ENCODE data around the gene HOXB3. TPM values are rescaled to one million over a fixed set of nuclear protein-coding genes. Genes with fewer than 3 reads are reported as not detected.

Gene HOXB3
- total and polyA plus RNA-seq, 12 donors: 2.3 to 28.8 (median 8.8) TPM

GRCh38 chr17:48506246-48506645, 83.8 kb downstream of the HOXB3 start:
- no peak for TF ChIP-seq CTCF (IDR thresholded peaks at IDR 0.05)
- no peak for TF ChIP-seq POLR2A (IDR thresholded peaks at IDR 0.05)
- peaks cover 0 to 11% of the 10 kb centered on the region in 2 donors for H3K4me1 ChIP-seq (replicated peaks in 1 of 2)
- DNase-seq: no peak
- H3K36me3 ChIP-seq (replicated peaks in 1 of 2): no peaks in the 10 kb centered on the region
- no peaks in the 10 kb centered on the region for H3K9me3 ChIP-seq (replicated peaks in 1 of 3)
- peak overlapping the region in 1 of 5 donors; percentile 67 for H3K27ac ChIP-seq
- no peaks in the 10 kb centered on the region for H3K27me3 ChIP-seq
- WGBS, 4 donors: 66 to 81% (median 78%) methylated on average over 5 of the region's 5 CpGs
- intact Hi-C loops (cut with DNase I): no loop called here
- no peak overlapping the region for H3K4me3 ChIP-seq

- H3K4me1 ChIP-seq (replicated peaks in 1 of 2): peaks cover 0 to 11% of the 10 kb centered on the region in 2 donors
- no peaks in the 10 kb centered on the region for H3K9me3 ChIP-seq (replicated peaks in 1 of 3)
- H3K27ac ChIP-seq: peak overlapping the region in 1 of 5 donors; percentile 67
- H3K27me3 ChIP-seq: no peaks in the 10 kb centered on the region
- TF ChIP-seq CTCF (IDR thresholded peaks at IDR 0.05) (no peak), POLR2A (IDR thresholded peaks at IDR 0.05) (no peak)
- H3K36me3 ChIP-seq (replicated peaks in 1 of 2): no peaks in the 10 kb centered on the region
- intact Hi-C loops (cut with DNase I): no loop called here
- WGBS, 4 donors: 15 to 35% (median 27%) methylated on average over 1 of the region's 1 CpG
- no peak overlapping the region for H3K4me3 ChIP-seq
- DNase-seq: peak; percentile 49 to 86 (median 72)
Measured at GRCh38 chr17:48505788-48506187, 84.3 kb downstream of the HOXB3 start.

- TF ChIP-seq CTCF (IDR thresholded peaks at IDR 0.05) (no peak), POLR2A (IDR thresholded peaks at IDR 0.05) (no peak)
Measured at GRCh38 chr17:48504953-48505352, 85.1 kb downstream of the HOXB3 start.

GRCh38 chr17:48503747-48504146, 86.3 kb downstream of the HOXB3 start:
- no peak for TF ChIP-seq POLR2A (IDR thresholded peaks at IDR 0.05)
- TF ChIP-seq CTCF (IDR thresholded peaks at IDR 0.05): no peak
- intact Hi-C loops (cut with DNase I): no loop called here
- Histone ChIP-seq H3K9me3 (replicated peaks in 1 of 3) (no peaks in the 10 kb centered on the region), H3K27me3 (no peaks in the 10 kb centered on the region), H3K4me1 (replicated peaks in 1 of 2) (peaks cover 0 to 11% of the 10 kb centered on the region in 2 donors), H3K36me3 (replicated peaks in 1 of 2) (no peaks in the 10 kb centered on the region), H3K4me3 (no peak overlapping the region), H3K27ac (no peak overlapping the region)
- WGBS, 4 donors: 66 to 88% (median 78%) methylated on average over 4 to 5 of the region's 5 CpGs
- no peak for DNase-seq

More at GRCh38 chr17:48504953-48505352, 85.1 kb downstream of the HOXB3 start:
- DNase-seq: no peak
- no peaks in the 10 kb centered on the region for H3K36me3 ChIP-seq (replicated peaks in 1 of 2)
- H3K9me3 ChIP-seq (replicated peaks in 1 of 3): no peaks in the 10 kb centered on the region
- WGBS, 4 donors: 97 to 100% (median 98%) methylated on average over 2 of the region's 2 CpGs
- peaks cover 0 to 11% of the 10 kb centered on the region in 2 donors for H3K4me1 ChIP-seq (replicated peaks in 1 of 2)
- no peak overlapping the region for H3K4me3 ChIP-seq
- H3K27me3 ChIP-seq: no peaks in the 10 kb centered on the region
- H3K27ac ChIP-seq: peak overlapping the region in 1 of 5 donors; percentile 52
- intact Hi-C loops (cut with DNase I): no loop called here
